IPS-20b (cell line): Measurements from ENCODE around the gene PTGER2.

ENCODE experiments used
- H3K27ac ChIP-seq: one replicate; pipeline ENCODE4 v1.5.1; 2013; ENCODE audit warnings: low read length
- H3K27me3 ChIP-seq: 2 replicates; pipeline ENCODE4 v1.6.1; 2013; ENCODE audit warnings: mild to moderate bottlenecking, low read length, inconsistent platforms; ENCODE audit not compliant: insufficient read depth
- H3K36me3 ChIP-seq: 2 replicates; pipeline ENCODE4 v1.6.1; 2013; ENCODE audit warnings: low read depth, mild to moderate bottlenecking, inconsistent platforms, low read length, moderate library complexity; ENCODE audit not compliant: insufficient read depth
- H3K4me1 ChIP-seq: 2 replicates; pipeline ENCODE4 v1.6.1; 2013; ENCODE audit warnings: mild to moderate bottlenecking, control low read depth, inconsistent platforms, low read length, moderate library complexity; ENCODE audit not compliant: insufficient read depth
- H3K4me3 ChIP-seq: 2 replicates; pipeline ENCODE4 v1.5.1; 2013; ENCODE audit warnings: mild to moderate bottlenecking, low read length, inconsistent platforms
- H3K9ac ChIP-seq: 2 replicates; pipeline ENCODE4 v1.6.1; 2013; ENCODE audit warnings: low read depth, mild to moderate bottlenecking, inconsistent platforms, low read length, moderate library complexity
- H3K9me3 ChIP-seq: 2 replicates; pipeline ENCODE4 v1.6.1; 2013; ENCODE audit warnings: mild to moderate bottlenecking, low read depth, low read length, inconsistent platforms; ENCODE audit not compliant: insufficient read depth

Gene PTGER2

GRCh38 chr14:52342849-52343596, 28.9 kb downstream of the PTGER2 start:
- Histone ChIP-seq H3K4me1 (no peaks in the 10 kb centered on the region), H3K9ac (no peak overlapping the region), H3K4me3 (no peak overlapping the region), H3K9me3 (no peaks in the 10 kb centered on the region), H3K27ac (no peak overlapping the region), H3K36me3 (no peaks in the 10 kb centered on the region), H3K27me3 (no peaks in the 10 kb centered on the region)

DNA sequence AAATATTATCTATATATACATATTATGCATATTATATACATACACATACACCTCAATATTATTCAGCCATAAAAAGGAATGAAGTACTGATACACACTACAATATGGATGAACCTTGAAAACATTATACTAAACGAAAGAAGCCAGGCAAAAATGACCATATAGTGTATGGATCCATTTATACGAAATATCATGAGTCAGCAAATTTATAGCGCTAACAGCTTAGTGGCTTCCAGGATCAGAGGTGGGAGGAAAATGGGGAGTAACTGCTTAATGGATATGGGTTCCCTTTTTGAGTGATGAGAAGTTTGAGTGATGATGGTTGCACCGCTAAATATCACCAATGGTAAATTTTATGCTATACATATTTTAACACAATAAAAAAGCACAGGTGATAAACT, 32.7 kb downstream of the PTGER2 start:
- H3K27me3 ChIP-seq, result no peaks in the 10 kb centered on the region
- no peak overlapping the region for H3K27ac ChIP-seq
- no peak overlapping the region for H3K9ac ChIP-seq
- no peaks in the 10 kb centered on the region for H3K9me3 ChIP-seq
- no peaks in the 10 kb centered on the region for H3K36me3 ChIP-seq
- H3K4me3 ChIP-seq, result no peak overlapping the region
- no peaks in the 10 kb centered on the region for H3K4me1 ChIP-seq

DNA sequence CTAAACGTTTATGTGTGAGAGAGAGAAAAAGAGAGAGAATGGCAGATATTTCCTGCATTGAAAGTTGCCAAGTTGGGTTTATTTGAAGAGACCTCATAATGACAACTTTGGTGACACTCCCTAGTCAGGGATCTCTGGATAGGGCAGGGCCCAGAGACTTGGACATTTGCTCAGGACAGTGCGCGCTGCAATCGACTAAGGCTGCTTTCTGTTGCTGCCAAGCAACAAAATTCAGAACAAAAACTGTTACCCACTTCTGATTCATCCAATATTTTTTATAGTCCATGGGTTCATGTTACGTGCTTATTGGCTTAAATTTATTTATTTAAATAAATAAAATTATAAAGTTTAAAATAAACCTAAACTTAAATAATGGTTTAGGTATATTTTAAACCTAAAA, 34.2 kb downstream of the PTGER2 start:
- Histone ChIP-seq H3K27me3 (no peaks in the 10 kb centered on the region), H3K27ac (no peak overlapping the region), H3K9ac (no peak overlapping the region)

GRCh38 chr14:52348776-52349175, 34.7 kb downstream of the PTGER2 start:
- Histone ChIP-seq H3K4me1 (no peaks in the 10 kb centered on the region), H3K36me3 (no peaks in the 10 kb centered on the region), H3K27ac (no peak overlapping the region)

More for the DNA sequence above, 34.2 kb downstream of the PTGER2 start:
- no peak overlapping the region for H3K4me3 ChIP-seq
- no peaks in the 10 kb centered on the region for H3K9me3 ChIP-seq
- H3K4me1 ChIP-seq, result no peaks in the 10 kb centered on the region
- no peaks in the 10 kb centered on the region for H3K36me3 ChIP-seq

GRCh38 chr14:52349731-52350130, 35.6 kb downstream of the PTGER2 start:
- Histone ChIP-seq H3K9ac (no peak overlapping the region), H3K36me3 (no peaks in the 10 kb centered on the region), H3K27me3 (no peaks in the 10 kb centered on the region), H3K27ac (no peak overlapping the region), H3K4me3 (no peak overlapping the region), H3K4me1 (no peaks in the 10 kb centered on the region), H3K9me3 (no peaks in the 10 kb centered on the region)

More at GRCh38 chr14:52348776-52349175, 34.7 kb downstream of the PTGER2 start:
- Histone ChIP-seq H3K9me3 (no peaks in the 10 kb centered on the region), H3K9ac (no peak overlapping the region), H3K4me3 (no peak overlapping the region), H3K27me3 (no peaks in the 10 kb centered on the region)

DNA sequence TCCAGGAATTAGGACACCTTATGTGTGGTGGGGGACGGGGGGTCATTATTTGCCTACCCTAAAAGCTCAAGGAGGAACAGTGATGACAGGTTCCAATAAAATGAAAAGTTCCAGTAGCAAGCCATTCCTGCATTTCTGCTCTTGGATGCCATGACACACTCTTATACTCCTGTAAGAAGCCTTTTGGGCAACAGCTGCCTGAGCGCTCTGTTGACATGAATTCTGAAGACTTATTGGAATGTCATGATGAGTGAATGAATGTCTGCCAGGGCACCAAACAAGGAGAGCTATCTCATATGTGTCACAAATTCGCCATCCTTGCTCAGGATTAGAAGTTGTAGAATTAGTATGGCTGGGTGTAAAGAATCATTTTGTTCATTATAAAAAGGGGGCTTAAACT, 36.3 kb downstream of the PTGER2 start:
- H3K9me3 ChIP-seq, result no peaks in the 10 kb centered on the region
- H3K4me3 ChIP-seq, result no peak overlapping the region
- no peaks in the 10 kb centered on the region for H3K4me1 ChIP-seq
- no peak overlapping the region for H3K27ac ChIP-seq
- H3K27me3 ChIP-seq, result no peaks in the 10 kb centered on the region
- H3K36me3 ChIP-seq, result no peaks in the 10 kb centered on the region
- H3K9ac ChIP-seq, result no peak overlapping the region

GRCh38 chr14:52351233-52352060, 37.3 kb downstream of the PTGER2 start:
- Histone ChIP-seq H3K9ac (no peak overlapping the region), H3K9me3 (no peaks in the 10 kb centered on the region), H3K27me3 (no peaks in the 10 kb centered on the region), H3K27ac (no peak overlapping the region), H3K4me1 (no peaks in the 10 kb centered on the region), H3K4me3 (no peak overlapping the region), H3K36me3 (no peaks in the 10 kb centered on the region)

GRCh38 chr14:52352061-52352491, 38.0 kb downstream of the PTGER2 start:
- H3K4me1 ChIP-seq, result no peaks in the 10 kb centered on the region
- no peaks in the 10 kb centered on the region for H3K27me3 ChIP-seq
- H3K9ac ChIP-seq, result no peak overlapping the region

GRCh38 chr14:52352569-52352968, 38.5 kb downstream of the PTGER2 start:
- H3K27ac ChIP-seq, result no peak overlapping the region
- no peaks in the 10 kb centered on the region for H3K36me3 ChIP-seq
- no peaks in the 10 kb centered on the region for H3K27me3 ChIP-seq
- H3K9ac ChIP-seq, result no peak overlapping the region
- H3K9me3 ChIP-seq, result no peaks in the 10 kb centered on the region
- H3K4me1 ChIP-seq, result no peaks in the 10 kb centered on the region
- no peak overlapping the region for H3K4me3 ChIP-seq

More at GRCh38 chr14:52352061-52352491, 38.0 kb downstream of the PTGER2 start:
- H3K4me3 ChIP-seq, result no peak overlapping the region
- H3K9me3 ChIP-seq, result no peaks in the 10 kb centered on the region
- H3K27ac ChIP-seq, result no peak overlapping the region
- H3K36me3 ChIP-seq, result no peaks in the 10 kb centered on the region

DNA sequence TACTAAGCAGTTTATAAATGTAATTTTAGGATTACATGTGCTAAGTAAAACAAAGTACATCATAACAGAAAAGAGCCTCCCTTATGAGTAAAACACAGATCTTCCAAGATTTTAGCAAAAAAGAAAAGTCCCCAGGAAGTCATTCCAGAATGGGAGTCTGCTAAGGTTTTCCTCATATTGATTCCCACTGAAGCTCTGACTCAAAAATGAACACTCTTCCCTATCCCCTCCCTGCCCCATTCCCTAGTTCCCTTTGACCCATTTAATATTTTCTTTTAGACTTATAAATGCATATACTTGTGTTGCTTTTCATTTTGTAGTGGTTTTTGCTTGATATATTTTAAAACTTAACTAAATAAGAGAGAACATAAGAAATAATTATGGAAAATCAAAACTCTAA, 40.1 kb downstream of the PTGER2 start:
- H3K27me3 ChIP-seq, result no peaks in the 10 kb centered on the region
- no peak overlapping the region for H3K4me3 ChIP-seq
- no peak overlapping the region for H3K9ac ChIP-seq
- H3K36me3 ChIP-seq, result no peaks in the 10 kb centered on the region
- H3K4me1 ChIP-seq, result no peaks in the 10 kb centered on the region
- H3K9me3 ChIP-seq, result no peaks in the 10 kb centered on the region
- no peak overlapping the region for H3K27ac ChIP-seq

DNA sequence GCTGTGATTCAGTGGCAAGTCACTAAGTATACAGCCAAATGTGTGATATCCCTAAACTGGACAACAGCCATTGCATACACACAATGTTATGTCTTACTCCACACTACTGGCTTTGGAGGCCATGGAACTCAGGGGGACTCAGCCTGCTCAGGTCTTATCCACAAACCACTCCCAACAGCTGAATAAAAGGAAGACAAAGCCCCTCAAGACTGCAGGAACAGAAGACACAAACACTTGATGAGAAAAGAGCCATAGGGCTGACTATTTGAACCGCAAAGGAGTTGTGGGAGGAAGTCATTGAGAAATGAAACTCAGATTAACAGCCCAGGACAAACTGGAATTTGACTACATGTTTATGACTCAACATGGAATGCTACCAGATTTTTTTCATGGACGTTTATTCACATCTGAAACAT, 40.9 kb downstream of the PTGER2 start:
- H3K4me1 ChIP-seq, result no peaks in the 10 kb centered on the region
- H3K27me3 ChIP-seq, result no peaks in the 10 kb centered on the region
- no peak overlapping the region for H3K4me3 ChIP-seq
- H3K9ac ChIP-seq, result no peak overlapping the region
- no peaks in the 10 kb centered on the region for H3K9me3 ChIP-seq
- H3K27ac ChIP-seq, result no peak overlapping the region
- H3K36me3 ChIP-seq, result no peaks in the 10 kb centered on the region

DNA sequence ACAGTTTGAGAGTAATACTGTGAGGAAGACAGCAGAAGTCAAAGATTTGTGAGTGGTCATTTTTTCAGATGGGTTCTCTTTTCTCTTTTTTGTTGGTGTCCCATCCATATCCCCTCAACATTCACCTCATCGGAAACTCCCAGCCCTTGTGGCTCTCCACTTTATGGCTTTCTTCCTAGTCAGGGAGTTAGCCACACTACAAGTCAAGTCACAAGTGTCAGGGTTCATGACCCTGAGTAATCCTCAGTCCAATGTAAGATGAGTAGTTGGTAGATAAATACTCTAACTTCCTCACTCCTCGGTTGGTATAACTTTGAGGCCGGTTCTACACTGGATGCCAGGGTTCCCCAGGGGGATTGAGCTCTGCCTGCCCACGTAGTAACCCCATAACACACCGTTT, 41.4 kb downstream of the PTGER2 start:
- Histone ChIP-seq H3K4me1 (no peaks in the 10 kb centered on the region), H3K4me3 (no peak overlapping the region), H3K27ac (no peak overlapping the region), H3K36me3 (no peaks in the 10 kb centered on the region), H3K27me3 (no peaks in the 10 kb centered on the region), H3K9ac (no peak overlapping the region), H3K9me3 (no peaks in the 10 kb centered on the region)
